ENCODE results near the gene CTTN.

The CTTN gene

DNA sequence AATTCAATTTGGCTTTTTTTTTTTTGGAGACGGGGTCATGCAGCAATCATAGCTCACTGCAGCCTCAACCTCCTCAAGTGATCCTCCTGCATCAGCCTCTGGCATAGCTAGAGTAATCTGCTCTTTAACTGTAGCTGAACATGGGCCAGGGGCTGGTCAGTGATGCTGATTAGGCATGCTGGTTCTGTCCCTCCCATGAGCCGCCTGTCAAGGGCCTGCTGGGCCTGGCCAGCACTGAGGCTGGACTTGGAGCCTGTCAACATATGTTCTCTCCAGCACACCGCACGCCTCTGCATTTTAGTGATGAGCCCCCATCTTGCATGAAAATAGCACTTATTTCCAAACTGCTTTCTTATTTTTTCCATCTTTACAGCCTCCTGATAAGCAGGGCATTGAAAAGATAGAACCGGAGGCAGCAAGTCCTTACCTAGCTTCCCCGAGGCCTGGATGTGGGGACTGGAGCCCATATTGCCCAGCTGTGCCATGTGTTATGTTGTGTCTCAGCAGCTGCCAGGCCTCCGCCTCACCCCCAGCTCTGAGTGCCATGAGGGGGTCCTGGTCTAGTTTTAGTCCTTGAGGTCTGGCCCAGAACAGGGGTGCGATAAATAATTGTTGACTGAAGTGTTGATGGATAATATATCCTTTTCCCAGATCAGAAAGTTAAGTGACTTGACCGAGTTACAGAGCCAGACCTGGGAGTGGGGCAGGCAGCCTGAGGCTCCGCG lies 80.0 kb downstream of the CTTN start:
- no peak for TF ChIP-seq CTCF (IDR thresholded peaks at IDR 0.05; ENCODE audit: low read depth, low read length)
- DNase-seq (ENCODE audit: low read depth in 2 of 2): no peak
- no peak overlapping the region for H3K4me3 ChIP-seq (replicated peaks in 1 of 2; ENCODE audit: low read depth in 2 of 2, low read length in 2 of 2)

DNA sequence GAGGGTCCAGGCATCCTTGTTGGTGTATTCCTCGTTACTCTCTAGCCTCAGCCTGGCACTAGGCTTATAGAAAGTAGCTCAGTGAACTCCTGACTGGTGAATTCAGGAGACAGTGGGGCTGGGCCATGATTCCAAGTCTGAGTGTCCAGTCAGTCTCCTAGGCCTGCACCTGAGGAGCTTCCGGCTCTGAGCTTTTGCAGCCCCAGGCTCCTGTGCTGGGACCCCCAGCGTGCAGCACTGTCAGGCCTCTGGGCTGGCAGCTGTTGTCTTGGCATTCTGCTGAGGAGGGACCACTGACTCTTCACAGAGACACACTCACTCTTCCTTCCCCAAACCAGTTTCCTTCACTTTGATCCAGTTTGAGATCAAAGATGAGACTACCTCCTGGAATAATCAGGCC lies 82.4 kb downstream of the CTTN start:
- TF ChIP-seq CTCF (IDR thresholded peaks at IDR 0.05; ENCODE audit: low read depth, low read length): no peak
- no peak for DNase-seq (ENCODE audit: low read depth in 2 of 2)
- no peak overlapping the region for H3K4me3 ChIP-seq (replicated peaks in 1 of 2; ENCODE audit: low read depth in 2 of 2, low read length in 2 of 2)

- DNase-seq (ENCODE audit: low read depth in 2 of 2): peak; percentile 52 to 73
Observed at GRCh38 chr11:70481625-70482528, 83.5 kb downstream of the CTTN start.

DNA sequence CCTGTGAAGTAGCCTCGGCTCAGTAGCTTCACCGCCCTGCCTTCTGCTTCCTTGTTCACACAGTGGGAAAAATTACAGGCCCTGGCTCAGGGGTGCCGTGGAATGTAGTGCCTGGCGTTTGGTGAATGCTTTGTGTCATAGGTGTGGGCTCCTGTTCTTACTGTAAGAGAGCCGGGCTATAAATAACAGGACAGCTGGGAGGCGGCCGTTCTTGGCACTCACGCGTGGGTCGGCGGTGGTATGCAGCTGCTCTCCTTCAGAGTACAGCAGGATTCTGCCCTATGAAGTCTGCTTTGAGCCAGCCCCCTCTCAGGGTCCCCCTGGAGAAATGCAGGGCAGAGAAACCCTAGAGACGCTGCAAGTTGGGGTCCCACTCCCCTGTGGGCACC lies 84.2 kb downstream of the CTTN start:
- no peak for TF ChIP-seq CTCF (IDR thresholded peaks at IDR 0.05; ENCODE audit: low read depth, low read length)
- DNase-seq (ENCODE audit: low read depth in 2 of 2): peak; percentile 13 to 47
- H3K4me3 ChIP-seq (replicated peaks in 1 of 2; ENCODE audit: low read depth in 2 of 2, low read length in 2 of 2): no peak overlapping the region

More at GRCh38 chr11:70481625-70482528, 83.5 kb downstream of the CTTN start:
- no peak overlapping the region for H3K4me3 ChIP-seq (replicated peaks in 1 of 2; ENCODE audit: low read depth in 2 of 2, low read length in 2 of 2)
- no peak for TF ChIP-seq CTCF (IDR thresholded peaks at IDR 0.05; ENCODE audit: low read depth, low read length)

DNA sequence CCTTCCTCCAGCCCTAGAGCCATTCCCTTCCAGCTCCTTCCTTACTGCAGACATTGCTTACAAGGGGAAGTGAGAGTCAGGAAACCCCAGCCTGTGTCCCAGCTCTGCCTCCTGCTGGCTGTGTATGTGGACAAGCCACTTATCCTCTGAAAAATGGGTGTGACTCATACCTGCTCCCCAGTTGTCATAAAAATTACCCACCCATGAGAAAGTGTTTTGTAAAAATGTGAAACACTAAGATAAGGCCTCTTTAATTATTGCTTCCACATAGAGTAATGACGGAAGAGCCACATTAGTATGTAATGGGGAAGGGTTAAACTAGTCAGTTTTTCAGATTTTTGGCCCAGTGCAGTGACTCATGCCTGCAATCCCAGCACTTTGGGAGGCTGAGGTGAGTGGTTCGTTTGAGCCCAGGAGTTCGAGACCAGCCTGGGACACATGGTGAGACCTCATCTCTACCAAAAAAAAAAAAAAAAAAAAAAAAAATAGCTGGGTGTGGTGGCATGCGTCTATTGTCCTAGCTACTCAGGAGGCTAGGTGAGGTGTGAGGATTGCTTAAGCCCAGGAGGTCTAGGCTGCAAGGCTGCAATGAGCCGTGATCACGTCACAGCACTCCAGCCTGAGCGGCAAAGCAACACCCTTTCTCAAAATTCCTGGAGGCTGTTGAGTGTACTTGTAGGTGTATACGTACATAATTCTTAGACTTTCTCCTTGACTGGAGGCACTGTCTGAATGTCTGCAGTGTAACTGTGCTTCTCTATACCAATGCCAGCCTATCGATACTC lies 84.9 kb downstream of the CTTN start:
- DNase-seq (ENCODE audit: low read depth in 2 of 2): peak; percentile 65 to 66
- no peak overlapping the region for H3K4me3 ChIP-seq (replicated peaks in 1 of 2; ENCODE audit: low read depth in 2 of 2, low read length in 2 of 2)
- TF ChIP-seq CTCF (IDR thresholded peaks at IDR 0.05; ENCODE audit: low read depth, low read length): peak; percentile 53

DNA sequence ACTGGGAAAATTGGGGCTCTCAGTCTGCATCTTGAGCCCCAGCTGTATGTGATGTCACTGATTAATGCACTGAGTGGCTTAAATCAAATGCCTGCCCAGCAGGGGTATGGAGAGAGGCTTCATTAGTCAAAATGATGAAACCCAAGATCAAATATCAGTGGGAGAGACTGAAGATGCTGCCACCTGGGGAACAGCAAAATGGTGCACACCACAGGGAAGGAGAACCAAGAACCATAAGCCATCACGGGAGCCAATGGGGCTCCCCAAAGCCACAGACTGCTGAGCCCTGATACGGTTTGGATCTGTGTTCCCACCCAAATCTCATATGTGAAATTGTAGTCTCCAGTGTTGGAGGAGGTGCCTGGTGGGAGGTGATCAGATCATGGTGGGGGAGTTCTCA lies 85.6 kb downstream of the CTTN start:
- DNase-seq (ENCODE audit: low read depth in 2 of 2): no peak
- TF ChIP-seq CTCF (IDR thresholded peaks at IDR 0.05; ENCODE audit: low read depth, low read length): no peak
- no peak overlapping the region for H3K4me3 ChIP-seq (replicated peaks in 1 of 2; ENCODE audit: low read depth in 2 of 2, low read length in 2 of 2)

Measured in cardiac fibroblast (primary cell).